Measurements from ENCODE around the gene ANKRD11. TPM values are rescaled to one million over a fixed set of nuclear protein-coding genes. Genes with fewer than 3 reads are reported as not detected.

The ANKRD11 gene
- total and polyA plus RNA-seq, 3 experiments from 2014 or later: 39.8 to 150 (median 130) TPM

DNA sequence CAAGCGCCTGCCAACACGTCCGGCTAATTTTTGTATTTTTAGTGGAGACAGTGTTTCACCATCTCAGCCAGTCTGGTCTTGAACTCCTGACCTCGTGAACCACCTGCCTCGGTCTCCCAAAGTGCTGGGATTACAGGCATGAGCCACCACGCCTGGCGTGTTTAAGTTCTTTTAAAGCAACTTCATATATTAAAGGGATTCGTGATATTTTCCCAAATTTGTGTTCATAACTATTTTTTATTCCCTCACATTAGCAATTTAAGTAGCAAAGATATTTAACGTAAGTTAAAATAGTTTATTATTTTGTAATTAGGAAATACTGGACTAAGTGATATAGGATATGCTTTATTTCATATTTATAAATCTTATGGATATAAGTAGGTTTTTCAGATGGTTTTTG is 22.1 kb upstream of the ANKRD11 start:
- peaks cover 8 to 16% (median 12%) of the 10 kb centered on the region in 3 donors for H3K4me1 Mint-ChIP-seq

DNA sequence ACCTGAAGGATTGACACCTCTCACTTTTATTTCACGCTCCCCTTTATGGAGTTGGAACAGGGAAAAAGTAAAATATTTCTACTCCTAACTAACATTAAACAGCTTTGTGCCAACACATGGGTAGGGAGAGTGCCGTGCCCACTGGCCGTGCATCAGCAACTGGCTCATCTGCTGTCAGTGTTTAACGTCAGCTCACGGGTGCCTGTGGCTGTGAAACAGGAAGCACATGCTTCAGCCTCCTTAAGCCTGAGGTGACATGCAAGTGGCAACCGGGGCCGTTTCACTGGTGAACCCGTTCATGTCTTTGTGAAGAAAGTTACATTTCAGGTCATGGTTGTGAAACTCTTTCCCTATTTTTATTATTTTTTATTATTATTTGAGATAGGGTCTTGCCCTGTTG is 21.0 kb upstream of the ANKRD11 start:
- no peak overlapping the region for H3K4me3 ChIP-seq (ENCODE audit: low read length)
- peak overlapping the region in 3 of 8 donors; percentile 56 to 99 (median 85) for H3K27ac Mint-ChIP-seq
- DNase-seq: no peak
- no peak overlapping the region for H3K27ac ChIP-seq (ENCODE audit: low read depth, low read length)
- no peaks in the 10 kb centered on the region for H3K27me3 Mint-ChIP-seq
- H3K9me3 ChIP-seq (ENCODE audit: low read length): no peaks in the 10 kb centered on the region
- no peaks in the 10 kb centered on the region for H3K9me3 Mint-ChIP-seq
- ChIA-PET CTCF (no interaction called here), POLR2A (no interaction called here)
- peaks cover 21% of the 10 kb centered on the region for H3K4me1 ChIP-seq (ENCODE audit: insufficient read depth, low read length)
- peaks cover 4 to 35% (median 5%) of the 10 kb centered on the region in 3 donors for H3K36me3 Mint-ChIP-seq
- peaks cover 15 to 26% (median 20%) of the 10 kb centered on the region in 3 donors for H3K4me1 Mint-ChIP-seq
- H3K36me3 ChIP-seq (ENCODE audit: insufficient read depth, low read length): peaks cover 30% of the 10 kb centered on the region
- peak overlapping the region in 2 of 7 donors; percentile 23 to 65 for H3K4me3 Mint-ChIP-seq
- H3K27me3 ChIP-seq (ENCODE audit: insufficient read depth, low read length, poor library complexity, severe bottlenecking): no peaks in the 10 kb centered on the region

More for the DNA sequence above, 22.1 kb upstream of the ANKRD11 start:
- H3K27ac ChIP-seq (ENCODE audit: low read depth, low read length): no peak overlapping the region
- H3K9me3 ChIP-seq (ENCODE audit: low read length): no peaks in the 10 kb centered on the region
- ChIA-PET CTCF (no interaction called here), POLR2A (no interaction called here)
- H3K4me3 ChIP-seq (ENCODE audit: low read length): no peak overlapping the region
- peaks cover 5 to 45% (median 6%) of the 10 kb centered on the region in 3 donors for H3K36me3 Mint-ChIP-seq
- H3K4me3 Mint-ChIP-seq: no peak overlapping the region
- no peaks in the 10 kb centered on the region for H3K27me3 Mint-ChIP-seq
- no peak overlapping the region for H3K27ac Mint-ChIP-seq
- H3K4me1 ChIP-seq (ENCODE audit: insufficient read depth, low read length): peaks cover 10% of the 10 kb centered on the region
- H3K9me3 Mint-ChIP-seq: no peaks in the 10 kb centered on the region
- H3K36me3 ChIP-seq (ENCODE audit: insufficient read depth, low read length): peaks cover 36% of the 10 kb centered on the region
- no peaks in the 10 kb centered on the region for H3K27me3 ChIP-seq (ENCODE audit: insufficient read depth, low read length, poor library complexity, severe bottlenecking)
- DNase-seq: no peak

DNA sequence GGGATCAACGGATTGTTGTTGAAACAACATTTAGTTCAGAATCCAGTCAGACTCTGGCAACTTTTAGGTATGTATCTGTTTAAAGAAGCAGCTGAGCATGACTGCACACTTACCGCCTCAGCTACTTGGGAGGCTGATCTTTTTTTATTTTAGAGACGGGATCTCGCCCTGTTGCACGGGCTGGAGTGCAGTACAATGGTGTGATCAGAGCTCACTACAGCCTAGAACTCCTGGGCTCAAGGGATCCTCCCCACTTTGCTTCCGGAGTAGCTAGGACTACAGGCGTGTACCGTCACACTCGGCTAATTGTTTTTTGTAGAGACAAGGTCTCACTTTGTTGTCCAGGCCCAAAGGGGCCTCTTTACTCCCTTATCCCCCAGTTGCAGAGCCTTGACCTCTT is 20.2 kb upstream of the ANKRD11 start:
- Mint-ChIP-seq H3K27ac (peak overlapping the region in 3 of 8 donors; percentile 51 to 99 (median 66)), H3K4me1 (peaks cover 23 to 34% (median 29%) of the 10 kb centered on the region in 3 donors), H3K9me3 (no peaks in the 10 kb centered on the region), H3K36me3 (peaks cover 4 to 31% (median 5%) of the 10 kb centered on the region in 3 donors), H3K4me3 (peak overlapping the region in 4 of 7 donors; percentile 28 to 96 (median 58)), H3K27me3 (no peaks in the 10 kb centered on the region)
- H3K27me3 ChIP-seq (ENCODE audit: insufficient read depth, low read length, poor library complexity, severe bottlenecking): no peaks in the 10 kb centered on the region
- H3K4me1 ChIP-seq (ENCODE audit: insufficient read depth, low read length): peaks cover 30% of the 10 kb centered on the region
- H3K36me3 ChIP-seq (ENCODE audit: insufficient read depth, low read length): peaks cover 27% of the 10 kb centered on the region
- H3K27ac ChIP-seq (ENCODE audit: low read depth, low read length): no peak overlapping the region
- POLR2A ChIA-PET: interaction anchor here (0.7 kb wide), 1 partner anchor 367 kb away, joined by 3 read pairs; no protein-coding TSS in a partner anchor
- H3K9me3 ChIP-seq (ENCODE audit: low read length): no peaks in the 10 kb centered on the region
- CTCF ChIA-PET: interaction anchor here (4.0 kb wide), 1 partner anchor 195 kb away, joined by 18 read pairs; no protein-coding TSS in a partner anchor
- no peak for DNase-seq
- no peak overlapping the region for H3K4me3 ChIP-seq (ENCODE audit: low read length)

DNA sequence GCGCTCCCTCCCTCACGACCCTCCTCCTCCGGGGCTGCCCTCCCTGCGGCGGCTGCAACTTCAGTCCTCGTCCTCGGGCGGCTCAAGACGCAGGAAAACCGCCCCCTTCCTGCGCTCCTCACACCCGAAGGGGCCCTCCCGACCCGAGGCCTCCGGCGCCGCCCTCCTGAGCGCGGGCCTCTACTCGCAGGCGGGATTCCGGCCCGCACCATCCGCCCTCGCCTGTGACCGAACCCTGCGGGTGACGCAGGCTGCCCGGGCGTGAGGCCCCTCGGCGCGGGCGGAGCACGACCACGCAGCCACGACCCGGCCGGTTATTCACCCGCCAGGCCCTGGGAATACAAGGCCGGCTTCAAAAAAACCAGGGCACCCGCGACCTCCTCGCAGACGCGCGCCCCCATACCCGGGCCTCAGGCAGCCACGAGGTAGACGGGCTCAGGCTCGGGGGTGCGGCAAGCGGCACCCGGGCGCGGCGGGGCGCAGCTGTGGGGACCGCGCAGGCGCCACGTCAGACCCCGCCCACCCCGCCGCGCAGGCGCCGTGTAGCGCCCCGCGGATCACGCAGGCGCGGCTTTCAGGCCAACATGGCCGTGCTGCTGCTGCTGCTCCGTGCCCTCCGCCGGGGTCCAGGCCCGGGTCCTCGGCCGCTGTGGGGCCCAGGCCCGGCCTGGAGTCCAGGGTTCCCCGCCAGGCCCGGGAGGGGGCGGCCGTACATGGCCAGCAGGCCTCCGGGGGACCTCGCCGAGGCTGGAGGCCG is 17.7 kb upstream of the ANKRD11 start, which contains the start of gene SPG7:
Gene SPG7 (plus strand): TSS at position 570 of the 757 bp plus-strand sequence. CDS start 15 bp downstream, at position 585.
- DNase-seq: peak; percentile 82 to 96 (median 90)
- peak within 1 kb of the TSS; percentile 94 to 99 (median 97) for H3K27ac Mint-ChIP-seq
- ChIA-PET CTCF (interaction anchor here (0.6 to 4.0 kb wide), 15 partner anchors 13 to 267 kb away, joined by 3 to 18 read pairs (median 3); no protein-coding TSS in a partner anchor), POLR2A (interaction anchor here (0.7 to 2.7 kb wide), 11 partner anchors 10 to 290 kb away, joined by 3 to 31 read pairs (median 5); partner anchors contain the start of genes ANKRD11 and ZNF778)
- no peaks in the 10 kb centered on the region for H3K9me3 Mint-ChIP-seq
- peaks cover 27 to 45% (median 36%) of the 10 kb centered on the region in 3 donors for H3K4me1 Mint-ChIP-seq
- Histone ChIP-seq H3K27me3 (ENCODE audit: insufficient read depth, low read length, poor library complexity, severe bottlenecking) (no peaks in the 10 kb centered on the region), H3K9me3 (ENCODE audit: low read length) (no peaks in the 10 kb centered on the region), H3K27ac (ENCODE audit: low read depth, low read length) (peak within 1 kb of the TSS; percentile 89), H3K36me3 (ENCODE audit: insufficient read depth, low read length) (peaks cover 20% of the 10 kb centered on the region), H3K4me3 (ENCODE audit: low read length) (peak within 1 kb of the TSS; percentile 81), H3K4me1 (ENCODE audit: insufficient read depth, low read length) (peaks cover 38% of the 10 kb centered on the region)
- H3K4me3 Mint-ChIP-seq: peak within 1 kb of the TSS; percentile 93 to 98 (median 96)
- H3K27me3 Mint-ChIP-seq: no peaks in the 10 kb centered on the region
- peaks cover 0 to 21% (median 0%) of the 10 kb centered on the region in 3 donors for H3K36me3 Mint-ChIP-seq

- H3K4me3 ChIP-seq (ENCODE audit: low read length): peak overlapping the region; percentile 81
- Mint-ChIP-seq H3K4me3 (peak overlapping the region; percentile 82 to 90 (median 85)), H3K27me3 (no peaks in the 10 kb centered on the region), H3K27ac (peak overlapping the region; percentile 86 to 97 (median 94)), H3K9me3 (no peaks in the 10 kb centered on the region), H3K36me3 (peaks cover 0 to 17% (median 0%) of the 10 kb centered on the region in 3 donors), H3K4me1 (peaks cover 27 to 45% (median 36%) of the 10 kb centered on the region in 3 donors)
- H3K27ac ChIP-seq (ENCODE audit: low read depth, low read length): peak overlapping the region; percentile 89
- POLR2A ChIA-PET: interaction anchor here (0.7 to 2.7 kb wide), 11 partner anchors 9 to 290 kb away, joined by 3 to 31 read pairs (median 5); partner anchors contain the start of genes ANKRD11 and ZNF778
- H3K27me3 ChIP-seq (ENCODE audit: insufficient read depth, low read length, poor library complexity, severe bottlenecking): no peaks in the 10 kb centered on the region
- peaks cover 16% of the 10 kb centered on the region for H3K36me3 ChIP-seq (ENCODE audit: insufficient read depth, low read length)
- DNase-seq: peak in 2 of 5 donors; percentile 19 to 29
- H3K9me3 ChIP-seq (ENCODE audit: low read length): no peaks in the 10 kb centered on the region
- CTCF ChIA-PET: interaction anchor here (0.7 to 4.0 kb wide), 8 partner anchors 16 to 267 kb away, joined by 3 to 18 read pairs (median 4); no protein-coding TSS in a partner anchor
- peaks cover 38% of the 10 kb centered on the region for H3K4me1 ChIP-seq (ENCODE audit: insufficient read depth, low read length)
Observed at GRCh38 chr16:89507214-89507833, 17.0 kb upstream of the ANKRD11 start.

DNA sequence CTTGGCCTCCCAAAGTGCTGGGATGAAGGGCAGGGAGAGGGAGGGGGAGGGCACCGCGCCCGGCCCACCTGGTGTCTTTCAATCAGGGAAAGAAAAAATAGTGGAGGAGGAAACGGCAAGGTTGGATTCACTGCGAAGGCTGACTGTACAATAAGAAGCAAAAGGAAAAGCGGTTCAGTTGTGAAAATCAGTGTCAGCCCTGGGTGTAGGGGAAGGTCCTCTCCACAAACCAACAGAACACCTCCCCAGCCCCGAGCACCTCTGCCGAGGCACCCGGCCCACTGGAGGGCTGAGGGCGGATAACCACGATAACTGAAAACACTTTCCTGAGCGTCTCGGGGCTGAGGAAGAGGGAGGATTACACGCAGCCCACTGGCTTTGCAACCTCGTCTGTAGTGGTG is 16.4 kb upstream of the ANKRD11 start:
- H3K27me3 ChIP-seq (ENCODE audit: insufficient read depth, low read length, poor library complexity, severe bottlenecking): no peaks in the 10 kb centered on the region
- DNase-seq: peak; percentile 30 to 62 (median 42)
- peak overlapping the region; percentile 89 for H3K27ac ChIP-seq (ENCODE audit: low read depth, low read length)
- H3K9me3 ChIP-seq (ENCODE audit: low read length): no peaks in the 10 kb centered on the region
- Mint-ChIP-seq H3K4me1 (peaks cover 27 to 45% (median 36%) of the 10 kb centered on the region in 3 donors), H3K27me3 (no peaks in the 10 kb centered on the region), H3K9me3 (no peaks in the 10 kb centered on the region), H3K27ac (peak overlapping the region; percentile 86 to 97 (median 94)), H3K36me3 (peaks cover 0 to 14% (median 0%) of the 10 kb centered on the region in 3 donors), H3K4me3 (peak overlapping the region; percentile 82 to 90 (median 85))
- H3K4me1 ChIP-seq (ENCODE audit: insufficient read depth, low read length): peaks cover 38% of the 10 kb centered on the region
- POLR2A ChIA-PET: interaction anchor here (0.9 to 2.7 kb wide), 5 partner anchors 17 to 289 kb away, joined by 3 to 31 read pairs (median 5); partner anchors contain the start of genes ANKRD11 and ZNF778
- peaks cover 14% of the 10 kb centered on the region for H3K36me3 ChIP-seq (ENCODE audit: insufficient read depth, low read length)
- CTCF ChIA-PET: interaction anchor here (0.7 to 2.9 kb wide), 5 partner anchors 18 to 266 kb away, joined by 3 to 12 read pairs (median 3); no protein-coding TSS in a partner anchor
- peak overlapping the region; percentile 81 for H3K4me3 ChIP-seq (ENCODE audit: low read length)

DNA sequence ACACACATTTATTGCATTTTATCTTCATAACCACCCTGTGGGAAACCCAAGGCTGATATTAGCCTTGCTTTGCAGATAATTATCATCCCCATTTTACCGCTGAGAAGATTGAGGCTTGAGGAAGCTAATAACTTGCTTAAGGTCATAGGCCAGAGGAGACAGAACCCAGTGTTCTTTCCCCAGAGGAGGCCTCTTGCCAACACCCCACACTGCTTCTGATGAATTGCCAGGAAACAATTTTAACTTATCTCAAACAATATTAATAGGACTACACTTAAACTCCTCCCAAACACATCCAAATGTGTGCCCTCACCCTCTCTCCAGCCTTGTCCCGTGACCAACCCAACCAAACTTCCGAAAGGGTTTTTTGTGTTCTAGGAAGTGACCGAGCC is 15.7 kb upstream of the ANKRD11 start:
- Mint-ChIP-seq H3K27me3 (no peaks in the 10 kb centered on the region), H3K27ac (peak overlapping the region; percentile 86 to 99 (median 91)), H3K4me3 (peak overlapping the region; percentile 69 to 91 (median 80)), H3K9me3 (no peaks in the 10 kb centered on the region), H3K4me1 (peaks cover 27 to 45% (median 36%) of the 10 kb centered on the region in 3 donors), H3K36me3 (peaks cover 0 to 11% (median 0%) of the 10 kb centered on the region in 3 donors)
- Histone ChIP-seq H3K27ac (ENCODE audit: low read depth, low read length) (peak overlapping the region; percentile 89), H3K4me1 (ENCODE audit: insufficient read depth, low read length) (peaks cover 38% of the 10 kb centered on the region), H3K27me3 (ENCODE audit: insufficient read depth, low read length, poor library complexity, severe bottlenecking) (no peaks in the 10 kb centered on the region), H3K4me3 (ENCODE audit: low read length) (peak overlapping the region; percentile 50), H3K9me3 (ENCODE audit: low read length) (no peaks in the 10 kb centered on the region), H3K36me3 (ENCODE audit: insufficient read depth, low read length) (peaks cover 8% of the 10 kb centered on the region)
- POLR2A ChIA-PET: interaction anchor here (1.0 kb wide), 1 partner anchor 17 kb away, joined by 3 read pairs; no protein-coding TSS in a partner anchor
- CTCF ChIA-PET: no interaction called here
- DNase-seq: no peak
